AG20443 (cell line): Measurements from ENCODE around the gene TTLL4.

ENCODE experiments used
- DNase-seq: peaks from one replicate; pipeline ENCODE4 v3.0.0; 2012; ENCODE audit warnings: low spot score, mixed read lengths

TTLL4 gene, protein sequence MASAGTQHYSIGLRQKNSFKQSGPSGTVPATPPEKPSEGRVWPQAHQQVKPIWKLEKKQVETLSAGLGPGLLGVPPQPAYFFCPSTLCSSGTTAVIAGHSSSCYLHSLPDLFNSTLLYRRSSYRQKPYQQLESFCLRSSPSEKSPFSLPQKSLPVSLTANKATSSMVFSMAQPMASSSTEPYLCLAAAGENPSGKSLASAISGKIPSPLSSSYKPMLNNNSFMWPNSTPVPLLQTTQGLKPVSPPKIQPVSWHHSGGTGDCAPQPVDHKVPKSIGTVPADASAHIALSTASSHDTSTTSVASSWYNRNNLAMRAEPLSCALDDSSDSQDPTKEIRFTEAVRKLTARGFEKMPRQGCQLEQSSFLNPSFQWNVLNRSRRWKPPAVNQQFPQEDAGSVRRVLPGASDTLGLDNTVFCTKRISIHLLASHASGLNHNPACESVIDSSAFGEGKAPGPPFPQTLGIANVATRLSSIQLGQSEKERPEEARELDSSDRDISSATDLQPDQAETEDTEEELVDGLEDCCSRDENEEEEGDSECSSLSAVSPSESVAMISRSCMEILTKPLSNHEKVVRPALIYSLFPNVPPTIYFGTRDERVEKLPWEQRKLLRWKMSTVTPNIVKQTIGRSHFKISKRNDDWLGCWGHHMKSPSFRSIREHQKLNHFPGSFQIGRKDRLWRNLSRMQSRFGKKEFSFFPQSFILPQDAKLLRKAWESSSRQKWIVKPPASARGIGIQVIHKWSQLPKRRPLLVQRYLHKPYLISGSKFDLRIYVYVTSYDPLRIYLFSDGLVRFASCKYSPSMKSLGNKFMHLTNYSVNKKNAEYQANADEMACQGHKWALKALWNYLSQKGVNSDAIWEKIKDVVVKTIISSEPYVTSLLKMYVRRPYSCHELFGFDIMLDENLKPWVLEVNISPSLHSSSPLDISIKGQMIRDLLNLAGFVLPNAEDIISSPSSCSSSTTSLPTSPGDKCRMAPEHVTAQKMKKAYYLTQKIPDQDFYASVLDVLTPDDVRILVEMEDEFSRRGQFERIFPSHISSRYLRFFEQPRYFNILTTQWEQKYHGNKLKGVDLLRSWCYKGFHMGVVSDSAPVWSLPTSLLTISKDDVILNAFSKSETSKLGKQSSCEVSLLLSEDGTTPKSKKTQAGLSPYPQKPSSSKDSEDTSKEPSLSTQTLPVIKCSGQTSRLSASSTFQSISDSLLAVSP

GRCh38 chr2:218710687-218711549, at the start of gene TTLL4:
Gene TTLL4 (plus strand): TSS chr2:218710835. CDS start chr2:218737677, 26,842 bp downstream.
- DNase-seq = peak; percentile 100

DNA sequence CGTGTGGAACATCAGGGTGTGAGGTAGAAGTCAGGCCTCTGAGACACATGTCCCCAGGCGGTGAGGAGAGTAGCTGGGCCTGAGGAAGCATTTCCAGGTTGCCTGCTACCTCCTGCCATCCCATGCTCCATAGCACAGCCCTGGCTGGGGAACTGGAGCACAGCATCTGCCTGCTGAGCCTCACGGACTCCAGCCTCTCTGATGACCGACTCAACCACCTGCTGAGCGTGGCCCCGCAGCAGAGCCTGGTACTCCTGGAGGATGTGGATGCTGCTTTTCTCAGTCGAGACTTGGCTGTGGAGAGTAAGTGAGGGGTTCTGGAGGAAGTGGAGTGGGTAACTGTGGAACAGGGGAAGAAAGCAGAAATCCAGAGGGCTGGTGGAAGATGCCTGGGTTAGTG, 48.3 kb upstream of the TTLL4 start:
- DNase-seq = no peak

DNA sequence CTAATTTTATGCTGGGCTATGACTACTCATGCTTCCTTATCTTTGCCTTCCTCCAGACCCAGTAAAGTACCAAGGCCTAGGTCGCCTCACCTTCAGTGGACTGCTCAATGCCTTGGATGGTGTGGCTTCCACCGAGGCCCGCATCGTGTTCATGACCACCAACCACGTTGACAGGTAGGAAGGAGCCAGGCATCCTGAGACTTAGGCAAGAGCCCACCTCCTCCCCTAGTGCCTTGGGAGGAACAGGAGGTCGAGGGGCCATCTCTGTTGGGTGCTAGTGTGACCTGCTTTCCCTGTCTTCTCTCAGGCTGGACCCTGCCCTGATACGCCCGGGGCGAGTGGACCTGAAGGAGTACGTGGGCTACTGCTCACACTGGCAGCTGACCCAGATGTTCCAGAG, 47.8 kb upstream of the TTLL4 start:
- no peak for DNase-seq

DNA sequence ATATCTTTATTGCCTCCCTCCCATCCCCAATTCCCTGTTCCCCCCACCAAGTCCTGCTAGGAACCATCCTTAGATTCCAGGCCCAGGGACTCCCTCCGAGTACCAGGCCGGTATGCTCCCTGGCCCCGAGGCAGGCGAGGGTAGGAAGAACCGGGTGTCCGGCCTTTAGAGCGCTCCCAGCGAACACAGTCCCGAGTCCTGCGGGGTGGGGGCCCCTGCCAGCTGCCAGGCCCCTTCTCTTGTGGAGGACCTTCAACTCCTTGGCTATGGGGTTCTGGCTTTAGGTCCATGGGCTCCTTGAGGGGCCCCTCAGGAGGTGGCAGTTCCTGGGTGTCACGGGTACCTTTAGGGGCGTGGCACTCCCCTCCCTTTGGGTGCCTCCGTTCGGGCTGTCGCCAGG, 46.7 kb upstream of the TTLL4 start:
- no peak for DNase-seq

DNA sequence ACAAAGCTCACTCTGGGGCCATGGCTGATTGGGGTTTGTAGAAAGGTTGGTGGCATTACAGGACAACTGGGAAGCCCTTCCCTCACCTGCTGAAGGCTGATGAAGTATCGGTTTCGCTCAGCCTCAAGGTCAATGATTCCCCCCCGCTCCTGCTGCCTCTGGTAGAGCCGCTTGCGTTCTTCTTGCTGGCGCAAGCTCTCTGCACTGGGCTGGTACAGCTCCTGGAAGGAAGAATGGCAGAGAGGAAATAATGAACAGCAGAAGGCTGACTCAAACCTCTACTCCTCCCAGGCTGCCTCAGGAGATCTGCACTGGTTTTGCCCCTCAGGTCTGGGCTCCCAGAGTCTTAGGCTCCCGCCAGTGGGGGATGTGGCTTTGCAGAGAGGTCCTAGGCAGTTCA, 46.0 kb upstream of the TTLL4 start:
- DNase-seq = no peak

DNA sequence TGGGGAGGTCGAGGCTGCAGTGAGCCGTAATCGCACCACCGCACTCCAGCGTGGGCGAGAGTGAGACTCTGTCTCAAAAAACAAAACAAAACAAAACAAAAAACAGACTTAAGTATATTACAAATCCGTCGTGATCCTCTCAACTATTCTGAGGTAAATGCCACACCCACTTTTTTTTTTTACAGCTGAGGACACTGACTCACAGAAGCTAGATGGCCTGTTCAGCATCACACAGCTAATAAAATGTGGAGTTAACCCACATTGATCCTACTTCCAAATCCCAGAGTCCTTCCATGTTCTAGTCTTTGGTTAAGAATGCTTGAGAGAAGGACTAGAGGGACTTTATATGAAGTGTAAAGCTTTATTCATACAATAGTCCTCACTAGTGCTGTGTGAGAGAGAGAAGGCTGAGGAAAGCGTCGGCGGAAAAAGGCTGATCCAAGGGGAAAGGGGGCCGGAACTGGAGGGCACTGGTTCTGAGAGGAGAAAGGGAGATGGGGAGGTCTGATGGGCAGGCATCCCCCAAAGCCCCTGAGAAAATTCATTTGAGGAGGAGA, 39.5 kb upstream of the TTLL4 start:
- no peak for DNase-seq

DNA sequence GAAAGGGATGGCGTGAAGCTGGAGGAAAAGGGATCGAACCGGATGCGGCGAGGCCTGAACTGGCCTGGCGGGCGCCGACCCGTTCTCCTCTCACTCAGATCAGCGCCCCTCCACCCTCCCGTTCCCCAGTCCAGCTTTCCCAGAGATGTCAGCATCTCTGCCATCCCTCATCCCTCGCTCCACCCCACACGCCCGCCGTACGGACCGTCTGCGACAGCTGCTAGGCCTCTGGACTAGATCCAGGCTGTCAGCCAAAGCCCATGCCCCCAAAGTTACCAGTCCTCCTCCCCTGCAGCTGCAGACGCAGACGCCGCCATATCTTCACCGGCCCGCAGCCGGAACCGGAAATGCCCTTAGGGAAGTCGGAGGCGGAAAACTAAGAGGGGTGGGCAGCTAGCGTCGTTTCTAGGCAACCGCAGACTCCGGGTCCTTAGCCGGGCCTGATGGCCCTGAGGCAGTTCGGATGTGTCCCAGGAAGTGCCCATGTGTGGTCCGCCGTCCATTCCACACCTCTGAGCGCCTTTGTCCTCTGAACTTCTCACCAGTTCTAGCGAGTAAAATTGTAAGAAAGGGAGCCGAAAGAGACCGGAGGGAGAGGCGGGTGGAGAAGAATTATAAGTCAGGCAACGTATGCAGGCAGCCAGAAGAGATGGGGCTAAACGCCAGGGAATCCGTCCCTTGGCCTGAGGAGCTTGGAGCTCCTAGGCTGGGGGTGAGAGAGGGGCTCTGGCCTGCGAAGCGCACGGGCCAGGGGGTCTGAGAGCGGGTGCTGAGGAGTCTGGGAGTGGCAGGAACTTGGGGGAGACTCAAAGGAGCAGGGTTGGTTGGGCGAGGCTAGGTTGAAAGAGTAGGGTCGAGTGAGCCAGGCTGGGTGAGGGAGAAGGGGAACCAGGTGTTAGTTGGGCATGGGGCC, 38.7 kb upstream of the TTLL4 start, which contains the start of the genes RNF25 and STK36:
RNF25 (minus strand) TSS at position 349 of the 913 bp plus-strand sequence; CDS start at position 317, 32 bp downstream.
STK36 (plus strand) TSS at position 433 of the 913 bp plus-strand sequence. CDS start 744 bp downstream, outside the sequence.
- DNase-seq = peak; percentile 97

GRCh38 chr2:218679119-218679518, 31.5 kb upstream of the TTLL4 start:
- DNase-seq = no peak

DNA sequence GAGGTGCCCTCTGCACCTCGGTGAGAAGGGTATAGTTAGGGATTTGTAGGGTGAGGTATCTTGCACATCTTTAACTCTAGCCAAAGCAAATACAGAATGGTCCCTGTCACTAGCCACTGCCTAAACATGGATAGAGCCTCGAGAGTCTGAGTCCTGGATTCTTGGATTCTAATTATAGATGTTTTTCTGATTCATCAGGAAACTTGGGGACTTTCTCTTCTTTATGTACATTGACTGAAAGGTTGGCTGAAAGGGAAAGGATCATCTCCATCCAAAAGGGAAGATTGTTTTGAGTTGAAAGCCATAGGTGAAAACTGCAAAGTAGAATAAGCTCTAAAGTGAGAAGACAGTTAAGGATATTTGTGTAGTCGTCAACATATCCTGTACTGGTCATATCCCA, 30.6 kb upstream of the TTLL4 start:
- DNase-seq = no peak

- DNase-seq = peak; percentile 84
Observed at GRCh38 chr2:218687400-218688060, 23.1 kb upstream of the TTLL4 start.

GRCh38 chr2:218691234-218691633, 19.4 kb upstream of the TTLL4 start:
- DNase-seq = peak; percentile 65

GRCh38 chr2:218694405-218695145, 16.1 kb upstream of the TTLL4 start:
- peak; percentile 17 for DNase-seq

- no peak for DNase-seq
Observed at GRCh38 chr2:218698885-218699284, 11.8 kb upstream of the TTLL4 start.

DNA sequence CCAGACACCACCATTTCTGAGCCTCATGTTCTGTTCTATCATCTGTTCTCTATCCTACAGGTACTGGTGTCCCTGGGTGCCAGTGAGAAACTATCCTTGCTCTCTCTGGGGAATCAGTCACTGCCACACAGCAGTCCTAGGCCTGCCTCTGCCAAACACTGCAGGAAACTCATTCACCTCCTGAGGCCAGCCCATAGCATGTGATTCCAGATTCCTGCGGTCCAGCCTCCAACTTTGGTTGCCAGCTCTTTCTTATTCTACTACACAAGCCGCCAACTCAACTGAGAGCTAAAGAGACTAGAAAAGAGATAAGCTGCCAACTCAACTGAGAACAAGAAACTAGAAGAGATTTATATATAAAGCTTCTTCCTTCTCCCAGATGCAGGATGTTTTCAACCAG, 8.8 kb upstream of the TTLL4 start:
- DNase-seq = no peak

DNA sequence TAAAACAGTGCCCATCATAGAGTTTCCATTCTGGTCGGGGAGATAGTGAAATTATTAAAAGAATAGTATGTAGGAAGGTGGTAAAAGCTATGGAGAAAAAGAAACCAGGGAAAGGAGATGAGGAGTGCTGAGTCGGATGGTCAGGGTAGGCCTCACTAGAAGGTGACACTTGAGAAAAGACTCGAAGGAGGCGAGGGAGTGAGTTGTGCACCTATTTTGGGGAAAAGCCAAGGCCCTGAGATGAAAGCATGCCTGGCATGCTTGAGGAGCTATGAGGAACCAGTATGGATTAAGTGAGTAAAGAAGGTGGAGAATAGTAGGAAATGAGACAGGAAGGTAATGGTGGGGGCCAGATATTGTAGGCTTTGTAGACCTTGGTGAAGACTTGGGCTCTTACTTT, 7.3 kb upstream of the TTLL4 start:
- no peak for DNase-seq

DNA sequence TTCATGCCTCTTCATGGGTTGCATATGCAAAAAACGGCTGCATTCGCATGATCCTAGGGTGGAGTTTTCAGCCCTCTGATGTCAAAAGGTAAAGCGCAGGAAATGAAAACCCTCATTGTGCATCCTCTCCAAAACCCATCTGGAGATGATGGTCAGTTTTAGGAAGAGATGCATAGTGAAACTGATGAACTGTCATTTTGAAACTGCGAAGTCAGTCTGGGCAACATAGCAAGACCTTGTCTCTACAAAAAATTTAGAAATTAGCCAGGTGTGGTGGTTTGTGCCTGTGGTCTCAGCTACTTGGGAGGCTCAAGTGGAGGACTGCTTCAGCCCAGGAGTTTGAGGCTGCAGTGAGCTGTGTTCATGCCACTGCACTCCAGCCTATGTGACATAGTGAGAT, 2.5 kb upstream of the TTLL4 start:
- no peak for DNase-seq

DNA sequence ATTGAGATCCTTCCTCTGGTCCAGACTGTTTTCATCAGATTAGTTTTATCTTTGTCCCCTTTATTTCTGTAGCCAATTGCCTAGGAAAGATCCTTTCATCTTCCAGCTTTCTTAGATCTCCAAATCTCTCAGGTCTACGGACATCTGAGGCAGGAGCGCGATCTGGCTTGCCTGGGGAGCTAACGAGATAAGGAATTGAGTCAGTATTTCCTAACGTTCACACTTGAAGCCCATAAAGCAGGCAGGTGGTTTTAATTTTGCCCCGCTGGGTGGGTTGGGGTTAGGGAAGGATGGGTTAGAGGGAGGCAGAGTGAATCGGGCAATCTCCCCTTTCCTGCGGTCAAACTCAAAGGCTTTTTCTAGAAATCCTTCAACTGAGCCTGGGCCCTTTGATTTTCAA, 727 bp upstream of the TTLL4 start:
- DNase-seq = no peak

- no peak for DNase-seq
Observed at GRCh38 chr2:218710334-218710686, 325 bp upstream of the TTLL4 start.

GRCh38 chr2:218711550-218711929, 905 bp downstream of the TTLL4 start:
- DNase-seq = peak; percentile 27
